H1 (cell line): Measurements from ENCODE around the gene LDLRAD4. TPM values are rescaled to one million over a fixed set of nuclear protein-coding genes. Genes with fewer than 3 reads are reported as not detected.

Experiments
- CTCF ChIA-PET: fragments of 300-600 bp; sonication (Branson Sonifier 250); formaldehyde crosslinking; loops from one replicate; lab custom pipeline; 2021; ENCODE audit not compliant: partially characterized antibody; lab: Charles Lee
- POLR2A ChIA-PET: fragments of 300-600 bp; sonication (Branson Sonifier 250); formaldehyde crosslinking; loops from one replicate; lab custom pipeline; 2021; ENCODE audit warnings: inconsistent platforms; ENCODE audit not compliant: partially characterized antibody; lab: Charles Lee
- DNase-seq, 2 experiments: peaks; one replicate each; pipeline versions ENCODE4 v3.0.0 to v3.0.0-alpha.2; 2010 to 2022; ENCODE audit warnings: low spot score in 2 of 2, low read depth in 1 of 2, mixed read lengths in 1 of 2
- FAIRE-seq: peaks from 2 replicates; lab custom pipeline; 2011; peaks lifted over from hg19 to GRCh38; lab: Jason Lieb, UNC
- H2AFZ ChIP-seq: 2 replicates; pipeline ENCODE4 v1.8.1; 2012; ENCODE audit warnings: low read length, inconsistent platforms
- H2AK5ac ChIP-seq: 2 replicates; pipeline ENCODE4 v1.6.1; 2013; ENCODE audit warnings: low read depth, low read length
- H2BK120ac ChIP-seq: replicated peaks from 2 replicates; pipeline ENCODE3; 2013; ENCODE audit warnings: low read depth, low read length, inconsistent platforms
- H2BK12ac ChIP-seq: 2 replicates; pipeline ENCODE4 v1.6.1; 2013; ENCODE audit warnings: low read depth, low read length
- H2BK15ac ChIP-seq: 2 replicates; pipeline ENCODE4 v1.6.1; 2013; ENCODE audit warnings: low read length
- H2BK20ac ChIP-seq: 2 replicates; pipeline ENCODE4 v1.6.1; 2013; ENCODE audit warnings: low read length
- H2BK5ac ChIP-seq: 2 replicates; pipeline ENCODE4 v1.6.1; 2013; ENCODE audit warnings: low read depth, low read length
- H3K14ac ChIP-seq: 2 replicates; pipeline ENCODE4 v1.6.1; 2013; ENCODE audit warnings: inconsistent platforms; ENCODE audit not compliant: insufficient read length
- H3K18ac ChIP-seq: 2 replicates; pipeline ENCODE4 v1.6.1; 2013; ENCODE audit warnings: low read length; ENCODE audit errors: extremely low read depth
- H3K23ac ChIP-seq: 2 replicates; pipeline ENCODE4 v1.6.1; 2013; ENCODE audit warnings: inconsistent platforms; ENCODE audit not compliant: insufficient read length
- H3K23me2 ChIP-seq: 2 replicates; pipeline ENCODE4 v1.6.1; 2013; ENCODE audit warnings: low read depth, low read length
- H3K27ac ChIP-seq: 2 replicates; pipeline ENCODE4 v1.6.1; 2011; ENCODE audit warnings: low read depth, low read length, inconsistent platforms
- H3K27me3 ChIP-seq, 4 experiments: replicated peaks in 1 of 4; 1 replicate in 1 of 4; 2 replicates in 3 of 4; pipeline versions ENCODE4 v1.6.1 to v1.8.1; 2011 to 2013; ENCODE audit warnings: low read length in 3 of 4, mild to moderate bottlenecking in 3 of 4, inconsistent platforms in 2 of 4, mixed read lengths in 2 of 4, moderate library complexity in 1 of 4; ENCODE audit not compliant: control insufficient read depth in 3 of 4, insufficient read depth in 3 of 4; ENCODE audit errors: extremely low read depth in 1 of 4
- H3K36me3 ChIP-seq, 4 experiments: 2 replicates each; pipeline versions ENCODE4 v1.6.1 to v1.8.1; 2011 to 2013; ENCODE audit warnings: mild to moderate bottlenecking in 4 of 4, low read length in 3 of 4, moderate library complexity in 2 of 4, control low read depth in 1 of 4, inconsistent platforms in 1 of 4; ENCODE audit not compliant: insufficient read depth in 4 of 4, control insufficient read depth in 2 of 4
- H3K4ac ChIP-seq: replicated peaks from 2 replicates; pipeline ENCODE3; 2013; ENCODE audit warnings: low read length, low read depth, mixed read lengths, inconsistent platforms; ENCODE audit not compliant: insufficient read length
- H3K4me1 ChIP-seq, 4 experiments: replicated peaks in 1 of 4; 1 replicate in 1 of 4; 2 replicates in 3 of 4; pipeline versions ENCODE4 v1.6.1 to v1.8.1; 2011 to 2013; ENCODE audit warnings: low read length in 3 of 4, inconsistent platforms in 2 of 4, mixed read lengths in 1 of 4; ENCODE audit not compliant: insufficient read depth in 4 of 4, control insufficient read depth in 3 of 4
- H3K4me2 ChIP-seq, 2 experiments: 2 replicates each; pipeline versions ENCODE4 v1.6.1 to v1.8.1; 2011 to 2013; ENCODE audit warnings: low read depth in 2 of 2, low read length in 2 of 2, control low read depth in 1 of 2, inconsistent platforms in 1 of 2, mild to moderate bottlenecking in 1 of 2; ENCODE audit not compliant: insufficient read depth in 1 of 2
- H3K4me3 ChIP-seq, 4 experiments: fragments of 200-600, 300-600 bp in 1 of 4; sonication (generic), shearing (Covaris generic), sonication (Bioruptor Twin) in 1 of 4; 2 replicates each; pipeline versions ENCODE4 v1.5.1 to v1.8.1; 2011 to 2016; ENCODE audit warnings: low read length in 4 of 4, low read depth in 3 of 4, control low read depth in 2 of 4, inconsistent platforms in 2 of 4, mild to moderate bottlenecking in 2 of 4, mixed read lengths in 1 of 4, moderate library complexity in 1 of 4; ENCODE audit not compliant: insufficient read depth in 2 of 4; ENCODE audit errors: extremely low read depth in 1 of 4
- H3K56ac ChIP-seq: replicated peaks from 2 replicates; pipeline ENCODE3; 2013; ENCODE audit warnings: low read depth, mild to moderate bottlenecking, mixed read lengths, low read length, inconsistent platforms; ENCODE audit not compliant: insufficient read length
- H3K79me1 ChIP-seq: 2 replicates; pipeline ENCODE4 v1.6.1; 2013; ENCODE audit warnings: low read depth, low read length, control low read depth
- H3K79me2 ChIP-seq, 2 experiments: 2 replicates each; pipeline versions ENCODE4 v1.6.1 to v1.8.1; 2012 to 2013; ENCODE audit warnings: low read length in 2 of 2, mild to moderate bottlenecking in 2 of 2, inconsistent platforms in 1 of 2; ENCODE audit not compliant: insufficient read depth in 2 of 2, control insufficient read depth in 1 of 2
- H3K9ac ChIP-seq, 4 experiments: replicated peaks in 1 of 4; 1 replicate in 1 of 4; 2 replicates in 3 of 4; pipeline versions ENCODE4 v1.6.1 to v1.8.1; 2011 to 2013; ENCODE audit warnings: low read depth in 3 of 4, low read length in 3 of 4, control low read depth in 2 of 4, mild to moderate bottlenecking in 2 of 4, moderate library complexity in 2 of 4, inconsistent platforms in 1 of 4; ENCODE audit errors: extremely low read depth in 1 of 4
- H3K9me3 ChIP-seq, 2 experiments: 2 replicates each; pipeline versions ENCODE4 v1.6.1 to v1.8.1; 2012 to 2013; ENCODE audit warnings: mild to moderate bottlenecking in 2 of 2, moderate library complexity in 2 of 2, control low read depth in 1 of 2, inconsistent platforms in 1 of 2, low read depth in 1 of 2, low read length in 1 of 2, mixed read lengths in 1 of 2; ENCODE audit not compliant: insufficient read depth in 2 of 2
- H4K20me1 ChIP-seq, 2 experiments: replicated peaks in 1 of 2; 2 replicates each; pipeline versions ENCODE3 to v1.8.1; 2011 to 2013; ENCODE audit warnings: inconsistent platforms in 2 of 2, low read length in 2 of 2, mild to moderate bottlenecking in 1 of 2; ENCODE audit not compliant: insufficient read depth in 2 of 2, control insufficient read depth in 1 of 2
- H4K5ac ChIP-seq: 2 replicates; pipeline ENCODE4 v1.6.1; 2013; ENCODE audit warnings: low read length, low read depth, mixed read lengths, inconsistent platforms; ENCODE audit not compliant: insufficient read length
- H4K8ac ChIP-seq: 2 replicates; pipeline ENCODE4 v1.8.0; 2013; ENCODE audit warnings: mild to moderate bottlenecking, moderate library complexity, low read length, inconsistent platforms; ENCODE audit not compliant: insufficient read depth; ENCODE audit errors: extremely low read depth
- H4K91ac ChIP-seq: replicated peaks from 2 replicates; pipeline ENCODE3; 2013; ENCODE audit warnings: low read length, mixed read lengths, inconsistent platforms; ENCODE audit not compliant: insufficient read length
- MAX ChIP-seq: IDR thresholded peaks from 2 replicates; pipeline ENCODE4 v1.6.1; 2012; ENCODE audit warnings: inconsistent platforms
- RAD21 ChIP-seq, 2 experiments: IDR thresholded peaks in 1 of 2; conservative IDR thresholded peaks in 1 of 2; 2 replicates each; pipeline ENCODE4 v1.6.1; 2011; ENCODE audit warnings: low read depth in 2 of 2, low read length in 2 of 2, improper control_type of control experiment in 1 of 2, inconsistent platforms in 1 of 2, mild to moderate bottlenecking in 1 of 2, moderate library complexity in 1 of 2
- WGBS, 2 experiments: shearing (Covaris generic) in 1 of 2; methylation state at CpG; one replicate each; pipeline versions ENCODE4 v1.1.6 to v1.1.7; 2013 to 2015; ENCODE audit warnings: low lambda C conversion rate in 2 of 2, mixed read lengths in 2 of 2, inconsistent platforms in 1 of 2, low coverage in 1 of 2, missing lambda C conversion rate in 1 of 2; ENCODE audit not compliant: insufficient replicate concordance in 2 of 2, insufficient coverage in 1 of 2, insufficient read length in 1 of 2; ENCODE audit errors: extremely low coverage in 1 of 2, missing lambda C conversion rate in 1 of 2; 5-methylcytosine and 5-hydroxymethylcytosine counted together
- polyA plus RNA-seq, 7 experiments: library from polyadenylated mRNA; depleted of rRNA in 3 of 7; stranded (reverse) in 5 of 7; unstranded in 2 of 7; fragments of >200 nt in 5 of 7; fragments of 200-250 nt in 2 of 7; gene quantifications; 1 replicate in 5 of 7; 2 replicates in 1 of 7; 4 replicates in 1 of 7; pipeline versions ENCODE4 v1.2.1 to v1.2.3, GENCODE V29; 2011 to 2013; ENCODE audit warnings: missing spikeins in 2 of 7, mixed read lengths in 2 of 7
- total RNA-seq: library from RNA; stranded (reverse); fragmentation: NEBNext Ultra II Directional; extraction: Animal tissue kit (Norgen Biotek cat#: 25700); gene quantifications from 2 replicates; pipeline ENCODE4 v1.2.1, GENCODE V29; 2021

LDLRAD4 gene
- total and polyA plus RNA-seq, 2 of the 8 experiments (the other 6 are each of a cell fraction or from before 2014, with no cell fraction given) = 0.77 to 1.4 TPM

- Histone ChIP-seq H3K36me3 (no peaks in the 10 kb centered on the region), H4K20me1 (peaks cover 0 to 4% of the 10 kb centered on the region in 2 experiments), H3K9me3 (no peaks in the 10 kb centered on the region), H3K4ac (no peak overlapping the region), H4K5ac (no peak overlapping the region), H2AK5ac (no peak overlapping the region), H3K4me2 (peak overlapping the region; percentile 4 to 9; a peak in 2 of 4 replicates), H3K56ac (no peak overlapping the region), H3K14ac (no peak overlapping the region), H3K4me3 (no peak overlapping the region), H3K9ac (no peak overlapping the region), H2BK120ac (no peak overlapping the region), H3K27ac (no peak overlapping the region), H4K8ac (no peak overlapping the region), H2BK5ac (no peak overlapping the region), H3K27me3 (no peaks in the 10 kb centered on the region), H2AFZ (no peak overlapping the region), H3K23ac (no peak overlapping the region), H2BK12ac (no peak overlapping the region), H3K79me2 (no peaks in the 10 kb centered on the region), H3K4me1 (peaks cover 4 to 17% (median 6%) of the 10 kb centered on the region in 4 experiments), H2BK15ac (no peak overlapping the region), H3K18ac (no peak overlapping the region; the same call in 1 of the 2 replicates), H4K91ac (no peak overlapping the region), H2BK20ac (no peak overlapping the region), H3K79me1 (no peaks in the 10 kb centered on the region), H3K23me2 (peaks cover 3% of the 10 kb centered on the region; the same call in 1 of the 2 replicates)
- CTCF ChIA-PET = no interaction called here
- TF ChIP-seq MAX = no peak
- TF ChIP-seq RAD21 (IDR thresholded peaks at IDR 0.05 in 1 of 2, conservative IDR thresholded peaks at IDR 0.05 in 1 of 2; ENCODE audit: low read depth in 2 of 2, low read length in 2 of 2) = peak; percentile 5 to 24; a peak in 2 of 4 replicates
- WGBS, 2 experiments = 53% methylated on average over 21 of the region's 22 CpGs; no CpG with 5 or more reads in 1 of the 2 experiments
- POLR2A ChIA-PET = interaction anchor here (0.6 kb wide), 1 partner anchor 207 kb away, joined by 3 read pairs; no protein-coding TSS in a partner anchor
- FAIRE-seq (no peak), DNase-seq (no peak)
Observed at GRCh38 chr18:13446610-13447461, 228.3 kb downstream of the LDLRAD4 start.
